ENCODE measurements around the gene ARFGEF3.
"Not testable (repeated sequence)": the region's sequence is repeated elsewhere in the genome, so short reads cannot be mapped to it uniquely, and the experiment has no call there.

ARFGEF3 gene

GRCh38 chr6:138161338-138162110, at the start of gene ARFGEF3:
Gene ARFGEF3, plus strand, starts transcription at chr6:138161939. Its CDS starts 148 bp downstream, at chr6:138162087.
- H3K9me3 Mint-ChIP-seq: no peaks in the 10 kb centered on the region
- H3K36me3 Mint-ChIP-seq (ENCODE audit: low read depth): no peaks in the 10 kb centered on the region
- H3K27me3 Mint-ChIP-seq (ENCODE audit: low read depth): peaks cover 61% of the 10 kb centered on the region
- H3K4me3 Mint-ChIP-seq: peak within 1 kb of the TSS; percentile 68
- H3K4me1 Mint-ChIP-seq (ENCODE audit: low read depth): peaks cover 11% of the 10 kb centered on the region
- DNase-seq (ENCODE audit: low spot score): peak; percentile 63
- no peak within 1 kb of the TSS for H3K27ac Mint-ChIP-seq

- Mint-ChIP-seq H3K4me3 (no peak overlapping the region), H3K9me3 (no peaks in the 10 kb centered on the region), H3K4me1 (ENCODE audit: low read depth) (peaks cover 10% of the 10 kb centered on the region), H3K27ac (no peak overlapping the region), H3K36me3 (ENCODE audit: low read depth) (no peaks in the 10 kb centered on the region), H3K27me3 (ENCODE audit: low read depth) (peaks cover 53% of the 10 kb centered on the region)
- DNase-seq (ENCODE audit: low spot score): no peak
These were observed 48.0 kb upstream of the ARFGEF3 start for GRCh38 chr6:138113588-138114210.

- no peaks in the 10 kb centered on the region for H3K9me3 Mint-ChIP-seq
- no peaks in the 10 kb centered on the region for H3K36me3 Mint-ChIP-seq (ENCODE audit: low read depth)
- no peak overlapping the region for H3K4me3 Mint-ChIP-seq
- no peak overlapping the region for H3K27ac Mint-ChIP-seq
- DNase-seq (ENCODE audit: low spot score): no peak
- peaks cover 7% of the 10 kb centered on the region for H3K4me1 Mint-ChIP-seq (ENCODE audit: low read depth)
- H3K27me3 Mint-ChIP-seq (ENCODE audit: low read depth): peaks cover 58% of the 10 kb centered on the region
These were observed 46.5 kb upstream of the ARFGEF3 start for GRCh38 chr6:138115201-138115600.

- H3K27ac Mint-ChIP-seq: no peak overlapping the region
- H3K9me3 Mint-ChIP-seq: no peaks in the 10 kb centered on the region
- no peak for DNase-seq (ENCODE audit: low spot score)
- peaks cover 56% of the 10 kb centered on the region for H3K27me3 Mint-ChIP-seq (ENCODE audit: low read depth)
- H3K36me3 Mint-ChIP-seq (ENCODE audit: low read depth): no peaks in the 10 kb centered on the region
- H3K4me1 Mint-ChIP-seq (ENCODE audit: low read depth): peaks cover 7% of the 10 kb centered on the region
- no peak overlapping the region for H3K4me3 Mint-ChIP-seq
These were observed 45.7 kb upstream of the ARFGEF3 start for GRCh38 chr6:138115877-138116660.

- peaks cover 7% of the 10 kb centered on the region for H3K4me1 Mint-ChIP-seq (ENCODE audit: low read depth)
- no peaks in the 10 kb centered on the region for H3K36me3 Mint-ChIP-seq (ENCODE audit: low read depth)
- H3K9me3 Mint-ChIP-seq: no peaks in the 10 kb centered on the region
- H3K27me3 Mint-ChIP-seq (ENCODE audit: low read depth): peaks cover 55% of the 10 kb centered on the region
- H3K4me3 Mint-ChIP-seq: no peak overlapping the region
- DNase-seq (ENCODE audit: low spot score): no peak
- H3K27ac Mint-ChIP-seq: no peak overlapping the region
These were observed 45.1 kb upstream of the ARFGEF3 start for GRCh38 chr6:138116661-138116999.

- no peak for DNase-seq (ENCODE audit: low spot score)
- Mint-ChIP-seq H3K4me3 (no peak overlapping the region), H3K27me3 (ENCODE audit: low read depth) (peaks cover 58% of the 10 kb centered on the region), H3K27ac (no peak overlapping the region), H3K9me3 (no peaks in the 10 kb centered on the region), H3K36me3 (ENCODE audit: low read depth) (no peaks in the 10 kb centered on the region), H3K4me1 (ENCODE audit: low read depth) (peaks cover 7% of the 10 kb centered on the region)
These were observed 44.3 kb upstream of the ARFGEF3 start for GRCh38 chr6:138117376-138117914.

GRCh38 chr6:138119229-138119628, 42.5 kb upstream of the ARFGEF3 start:
- not testable (repeated sequence) for DNase-seq (ENCODE audit: low spot score); H3K27ac Mint-ChIP-seq; H3K4me3 Mint-ChIP-seq; H3K4me1 Mint-ChIP-seq (ENCODE audit: low read depth); H3K9me3 Mint-ChIP-seq; H3K36me3 Mint-ChIP-seq (ENCODE audit: low read depth)
- peaks cover 47% of the 10 kb centered on the region for H3K27me3 Mint-ChIP-seq (ENCODE audit: low read depth)

- Mint-ChIP-seq H3K4me1 (ENCODE audit: low read depth) (peaks cover 7% of the 10 kb centered on the region), H3K36me3 (ENCODE audit: low read depth) (no peaks in the 10 kb centered on the region), H3K4me3 (no peak overlapping the region), H3K9me3 (peaks cover 5% of the 10 kb centered on the region), H3K27ac (no peak overlapping the region), H3K27me3 (ENCODE audit: low read depth) (peaks cover 39% of the 10 kb centered on the region)
- no peak for DNase-seq (ENCODE audit: low spot score)
These were observed 41.8 kb upstream of the ARFGEF3 start for GRCh38 chr6:138119976-138120375.

- no peak for DNase-seq (ENCODE audit: low spot score)
- H3K27ac Mint-ChIP-seq: no peak overlapping the region
These were observed 37.6 kb upstream of the ARFGEF3 start for GRCh38 chr6:138124096-138124495.

GRCh38 chr6:138128096-138128495, 33.6 kb upstream of the ARFGEF3 start:
- H3K9me3 Mint-ChIP-seq: peaks cover 5% of the 10 kb centered on the region
- H3K27ac Mint-ChIP-seq: no peak overlapping the region
- H3K4me3 Mint-ChIP-seq: no peak overlapping the region
- no peaks in the 10 kb centered on the region for H3K36me3 Mint-ChIP-seq (ENCODE audit: low read depth)
- H3K4me1 Mint-ChIP-seq (ENCODE audit: low read depth): no peaks in the 10 kb centered on the region
- H3K27me3 Mint-ChIP-seq (ENCODE audit: low read depth): peaks cover 18% of the 10 kb centered on the region
- DNase-seq (ENCODE audit: low spot score): no peak

More at GRCh38 chr6:138124096-138124495, 37.6 kb upstream of the ARFGEF3 start:
- Mint-ChIP-seq H3K4me1 (ENCODE audit: low read depth) (no peaks in the 10 kb centered on the region), H3K4me3 (no peak overlapping the region), H3K36me3 (ENCODE audit: low read depth) (no peaks in the 10 kb centered on the region), H3K27me3 (ENCODE audit: low read depth) (peaks cover 31% of the 10 kb centered on the region), H3K9me3 (peaks cover 5% of the 10 kb centered on the region)

GRCh38 chr6:138129190-138129589, 32.5 kb upstream of the ARFGEF3 start:
- no peak for DNase-seq (ENCODE audit: low spot score)
- Mint-ChIP-seq H3K4me3 (no peak overlapping the region), H3K36me3 (ENCODE audit: low read depth) (no peaks in the 10 kb centered on the region), H3K27ac (no peak overlapping the region), H3K4me1 (ENCODE audit: low read depth) (no peaks in the 10 kb centered on the region), H3K9me3 (peaks cover 2% of the 10 kb centered on the region), H3K27me3 (ENCODE audit: low read depth) (peaks cover 22% of the 10 kb centered on the region)

- Mint-ChIP-seq H3K4me3 (no peak overlapping the region), H3K27me3 (ENCODE audit: low read depth) (peaks cover 30% of the 10 kb centered on the region), H3K36me3 (ENCODE audit: low read depth) (no peaks in the 10 kb centered on the region), H3K4me1 (ENCODE audit: low read depth) (no peaks in the 10 kb centered on the region), H3K9me3 (no peaks in the 10 kb centered on the region), H3K27ac (no peak overlapping the region)
- no peak for DNase-seq (ENCODE audit: low spot score)
These were observed 18.9 kb upstream of the ARFGEF3 start for GRCh38 chr6:138142806-138143205.

GRCh38 chr6:138145402-138145801, 16.3 kb upstream of the ARFGEF3 start:
- no peaks in the 10 kb centered on the region for H3K9me3 Mint-ChIP-seq
- no peak for DNase-seq (ENCODE audit: low spot score)
- H3K27me3 Mint-ChIP-seq (ENCODE audit: low read depth): peaks cover 24% of the 10 kb centered on the region
- no peaks in the 10 kb centered on the region for H3K36me3 Mint-ChIP-seq (ENCODE audit: low read depth)
- no peak overlapping the region for H3K27ac Mint-ChIP-seq
- no peaks in the 10 kb centered on the region for H3K4me1 Mint-ChIP-seq (ENCODE audit: low read depth)
- H3K4me3 Mint-ChIP-seq: no peak overlapping the region

- Mint-ChIP-seq H3K27ac (no peak overlapping the region), H3K27me3 (ENCODE audit: low read depth) (peaks cover 23% of the 10 kb centered on the region), H3K9me3 (no peaks in the 10 kb centered on the region), H3K36me3 (ENCODE audit: low read depth) (no peaks in the 10 kb centered on the region), H3K4me1 (ENCODE audit: low read depth) (no peaks in the 10 kb centered on the region), H3K4me3 (no peak overlapping the region)
- no peak for DNase-seq (ENCODE audit: low spot score)
These were observed 15.2 kb upstream of the ARFGEF3 start for GRCh38 chr6:138146544-138146943.

Data from T-helper 2 cell treated with Interferon-gamma antibody and Interleukin-4, amounts not matched to agents 5 μg/mL and 100 μg/mL, for 36 hours (primary cell).